ENCODE results near the gene CDKN1C.

CDKN1C gene

DNA sequence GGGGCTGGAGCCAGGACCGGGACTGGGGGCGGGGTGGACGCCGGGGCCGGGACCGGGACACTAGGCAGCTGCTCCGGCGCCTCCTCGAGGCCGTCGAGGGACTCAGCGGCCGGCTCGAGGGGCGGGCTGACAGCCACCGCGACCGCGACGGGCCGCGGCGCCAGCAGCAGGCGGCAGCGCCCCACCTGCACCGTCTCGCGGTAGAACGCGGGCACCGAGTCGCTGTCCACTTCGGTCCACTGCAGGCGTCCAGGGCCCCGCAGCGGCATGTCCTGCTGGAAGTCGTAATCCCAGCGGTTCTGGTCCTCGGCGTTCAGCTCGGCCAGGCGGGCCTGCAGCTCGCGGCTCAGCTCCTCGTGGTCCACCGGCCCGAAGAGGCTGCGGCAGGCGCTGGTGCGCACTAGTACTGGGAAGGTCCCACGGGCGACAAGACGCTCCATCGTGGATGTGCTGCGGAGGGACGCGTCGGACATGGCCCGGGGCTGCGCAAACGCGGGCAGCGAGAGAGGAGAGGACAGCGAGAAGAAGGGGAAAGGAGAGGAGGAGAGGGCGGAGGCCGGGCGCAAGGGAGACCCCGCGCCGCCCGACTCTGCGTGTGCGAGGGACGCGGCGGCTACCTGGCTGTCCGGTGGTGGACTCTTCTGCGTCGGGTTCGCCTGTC lies 428 bp downstream of the CDKN1C start:
- no peaks in the 10 kb centered on the region for H3K36me3 Mint-ChIP-seq
- peaks cover 70% of the 10 kb centered on the region for H3K27me3 Mint-ChIP-seq
- H3K9me3 Mint-ChIP-seq, result no peaks in the 10 kb centered on the region
- peak overlapping the region; percentile 75 for H3K4me3 Mint-ChIP-seq
- DNase-seq, result peak; percentile 55
- CTCF ChIA-PET, result interaction anchor here (1.6 to 13.7 kb wide), 2 partner anchors 45 to 351 kb away, joined by 6 to 344 read pairs; no protein-coding TSS in a partner anchor
- peaks cover 11% of the 10 kb centered on the region for H3K4me1 Mint-ChIP-seq
- no peak overlapping the region for H3K27ac Mint-ChIP-seq

DNA sequence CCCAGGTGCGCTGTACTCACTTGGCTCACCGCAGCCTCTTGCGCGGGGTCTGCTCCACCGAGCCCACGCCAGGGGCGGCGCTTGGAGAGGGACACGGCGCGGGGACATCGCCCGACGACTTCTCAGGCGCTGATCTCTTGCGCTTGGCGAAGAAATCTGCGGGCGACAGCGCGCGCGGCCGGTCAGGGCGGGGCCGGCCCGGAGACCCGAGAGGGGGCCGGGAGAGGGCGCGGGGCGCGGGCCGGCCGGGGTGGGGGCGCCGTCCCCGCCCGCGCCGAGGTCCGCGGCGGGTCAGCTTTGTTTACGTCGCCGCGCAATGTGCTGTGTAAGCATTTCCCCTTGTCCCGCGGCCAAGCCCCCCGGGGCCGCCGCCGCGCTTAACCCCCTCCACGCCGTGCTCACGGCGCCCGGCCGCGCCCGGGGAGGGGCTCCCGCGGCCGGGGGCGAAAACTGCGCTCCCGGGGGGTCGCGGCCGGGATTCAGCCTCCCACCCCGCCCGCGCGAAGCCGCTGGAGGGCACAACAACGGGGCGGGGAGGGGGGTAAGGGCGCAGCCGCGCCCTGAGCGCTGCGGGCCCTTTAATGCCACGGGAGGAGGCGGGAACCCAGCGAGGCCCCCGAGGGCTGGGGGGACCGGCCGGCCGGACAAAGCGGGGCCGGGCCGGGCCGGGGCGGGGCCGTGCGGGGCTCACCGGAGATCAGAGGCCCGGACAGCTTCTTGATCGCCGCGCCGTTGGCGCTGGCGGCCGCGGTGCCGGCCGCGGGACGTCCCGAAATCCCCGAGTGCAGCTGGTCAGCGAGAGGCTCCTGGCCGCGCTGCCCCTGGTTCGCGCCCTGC lies 1.4 kb downstream of the CDKN1C start:
- Mint-ChIP-seq H3K27ac (no peak overlapping the region), H3K27me3 (peaks cover 71% of the 10 kb centered on the region), H3K36me3 (no peaks in the 10 kb centered on the region), H3K9me3 (no peaks in the 10 kb centered on the region), H3K4me3 (no peak overlapping the region), H3K4me1 (peaks cover 11% of the 10 kb centered on the region)
- CTCF ChIA-PET, result interaction anchor here (13.7 kb wide), 1 partner anchor 350 kb away, joined by 344 read pairs; no protein-coding TSS in a partner anchor
- DNase-seq, result peak; percentile 42

DNA sequence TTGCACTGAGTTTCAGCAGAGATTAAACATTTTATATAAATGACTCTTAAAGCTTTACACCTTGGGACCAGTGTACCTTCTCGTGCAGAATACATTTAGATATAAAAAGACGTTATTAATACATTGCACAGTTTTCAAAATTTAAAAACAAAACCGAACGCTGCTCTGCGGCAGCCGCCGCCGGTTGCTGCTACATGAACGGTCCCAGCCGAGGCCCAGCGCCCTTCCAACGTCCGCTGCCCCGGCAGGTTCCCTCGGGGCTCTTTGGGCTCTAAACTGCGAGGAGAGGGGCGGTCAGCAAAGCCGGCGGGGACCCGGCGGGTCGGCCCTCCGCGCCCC lies 2.0 kb downstream of the CDKN1C start:
- Mint-ChIP-seq H3K36me3 (no peaks in the 10 kb centered on the region), H3K4me3 (peak overlapping the region; percentile 28), H3K27me3 (peaks cover 71% of the 10 kb centered on the region), H3K9me3 (no peaks in the 10 kb centered on the region), H3K4me1 (peaks cover 11% of the 10 kb centered on the region), H3K27ac (no peak overlapping the region)
- CTCF ChIA-PET, result interaction anchor here (2.5 to 13.7 kb wide), 2 partner anchors 9 to 349 kb away, joined by 7 to 344 read pairs; no protein-coding TSS in a partner anchor
- no peak for DNase-seq

DNA sequence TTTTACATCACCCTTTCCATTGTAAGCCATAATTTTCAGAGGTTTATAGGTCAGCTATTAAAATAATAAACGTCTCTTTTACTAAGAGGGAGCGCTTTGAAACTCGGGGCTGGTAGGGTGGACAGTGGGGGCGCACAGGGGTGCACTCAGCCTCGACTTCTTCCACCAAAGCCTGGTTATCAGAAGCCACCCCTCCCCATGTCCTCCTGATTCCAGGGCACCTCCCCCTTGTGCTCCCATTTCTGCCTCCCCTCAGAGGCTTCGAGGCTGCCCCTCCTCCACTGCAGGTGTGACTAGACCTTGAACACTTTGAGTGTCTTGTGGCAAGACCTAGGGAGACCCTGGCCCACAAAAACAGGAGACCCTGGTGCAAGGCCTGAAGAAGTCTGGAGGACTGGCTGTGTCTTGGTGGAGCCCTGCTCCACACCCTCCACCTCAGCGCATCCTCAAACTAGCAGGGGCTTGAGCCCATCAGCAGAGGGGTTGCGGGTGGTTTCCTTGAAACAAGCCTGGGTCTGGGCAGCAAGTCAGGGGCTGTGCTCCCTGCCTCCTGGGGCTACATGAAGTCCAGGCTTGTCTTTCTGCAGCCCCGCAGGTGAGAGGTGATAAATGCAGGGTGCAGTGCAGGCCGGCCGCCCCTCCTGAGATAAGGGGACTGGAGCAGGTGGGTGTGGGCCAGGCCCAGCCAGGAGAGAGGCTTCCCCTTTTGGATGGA lies 3.0 kb downstream of the CDKN1C start:
- Mint-ChIP-seq H3K9me3 (no peaks in the 10 kb centered on the region), H3K4me3 (no peak overlapping the region), H3K4me1 (peaks cover 8% of the 10 kb centered on the region), H3K27ac (no peak overlapping the region), H3K36me3 (no peaks in the 10 kb centered on the region), H3K27me3 (peaks cover 62% of the 10 kb centered on the region)
- no peak for DNase-seq
- CTCF ChIA-PET, result interaction anchor here (2.5 to 13.7 kb wide), 2 partner anchors 10 to 348 kb away, joined by 7 to 344 read pairs; no protein-coding TSS in a partner anchor

DNA sequence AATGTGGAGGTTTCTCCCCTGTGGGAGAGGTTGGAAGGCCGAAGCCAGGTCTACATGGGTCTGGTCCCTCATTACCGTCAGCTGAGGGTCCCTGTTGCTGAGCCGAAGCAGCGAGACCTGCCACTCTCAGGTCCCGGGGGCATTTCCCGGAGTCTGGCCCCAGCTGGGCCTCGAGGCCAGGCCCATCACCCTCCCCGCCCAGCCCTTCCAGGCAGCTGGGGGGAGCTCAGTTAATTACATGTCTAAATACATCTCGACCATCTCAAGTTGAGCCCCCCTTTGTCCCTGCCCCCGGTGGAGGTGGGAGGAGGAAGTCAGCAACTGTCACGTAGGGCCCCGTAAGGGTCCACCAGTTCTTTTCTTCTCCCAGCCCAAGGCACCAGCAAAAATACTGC lies 3.6 kb downstream of the CDKN1C start:
- H3K9me3 Mint-ChIP-seq, result no peaks in the 10 kb centered on the region
- H3K36me3 Mint-ChIP-seq, result no peaks in the 10 kb centered on the region
- CTCF ChIA-PET, result interaction anchor here (2.5 to 13.7 kb wide), 2 partner anchors 10 to 348 kb away, joined by 7 to 344 read pairs; no protein-coding TSS in a partner anchor
- H3K27ac Mint-ChIP-seq, result no peak overlapping the region
- H3K4me1 Mint-ChIP-seq, result peaks cover 8% of the 10 kb centered on the region
- no peak for DNase-seq
- H3K4me3 Mint-ChIP-seq, result no peak overlapping the region
- H3K27me3 Mint-ChIP-seq, result peaks cover 57% of the 10 kb centered on the region

DNA sequence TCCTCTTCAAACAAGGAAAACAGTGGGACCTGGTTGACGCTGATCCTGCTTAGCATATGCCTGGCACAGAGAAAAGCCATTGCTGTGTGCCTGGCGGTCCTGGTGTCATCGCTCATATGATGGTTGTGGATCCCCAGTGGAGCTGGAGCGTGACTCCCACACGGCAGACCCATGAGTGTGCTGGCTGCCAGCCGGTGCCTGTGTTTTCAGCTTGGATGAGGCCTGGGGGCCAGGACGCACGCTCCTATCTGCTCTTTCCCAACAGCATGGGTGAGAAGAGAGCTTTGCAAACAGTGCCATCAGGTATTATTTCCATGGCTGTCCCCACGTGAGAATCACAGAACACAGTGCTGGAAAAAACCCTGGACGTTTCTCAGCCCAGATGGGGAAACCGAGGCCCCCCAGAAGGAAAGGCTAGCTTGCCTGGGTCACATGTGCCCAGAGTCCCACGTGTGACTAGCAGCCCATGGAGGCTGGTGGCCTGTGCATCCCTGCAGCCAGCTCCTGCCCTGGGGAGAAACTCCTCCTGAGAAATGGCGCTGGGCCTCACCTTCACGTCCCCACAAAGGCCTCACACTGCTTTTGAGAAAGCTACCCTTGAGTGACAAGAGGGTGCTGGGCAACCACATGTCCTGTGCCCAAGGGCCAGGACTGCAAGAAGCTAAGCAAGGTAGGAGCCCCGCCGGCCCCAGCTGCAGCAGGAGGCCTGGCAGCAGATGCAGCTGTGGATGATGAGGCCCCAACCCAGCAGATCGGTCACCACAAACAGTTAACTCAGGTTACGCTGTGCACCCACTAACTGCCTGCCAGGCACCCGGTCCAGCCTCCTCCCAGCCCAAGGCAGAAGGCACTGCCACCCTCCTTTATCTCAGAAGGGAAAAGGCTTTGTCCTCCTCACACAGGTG lies 4.2 kb downstream of the CDKN1C start:
- no peak overlapping the region for H3K27ac Mint-ChIP-seq
- peaks cover 4% of the 10 kb centered on the region for H3K4me1 Mint-ChIP-seq
- DNase-seq, result no peak
- CTCF ChIA-PET, result interaction anchor here (2.5 to 13.7 kb wide), 3 partner anchors 11 to 347 kb away, joined by 7 to 344 read pairs (median 7); no protein-coding TSS in a partner anchor
- H3K4me3 Mint-ChIP-seq, result no peak overlapping the region
- H3K9me3 Mint-ChIP-seq, result no peaks in the 10 kb centered on the region
- peaks cover 54% of the 10 kb centered on the region for H3K27me3 Mint-ChIP-seq
- H3K36me3 Mint-ChIP-seq, result no peaks in the 10 kb centered on the region

DNA sequence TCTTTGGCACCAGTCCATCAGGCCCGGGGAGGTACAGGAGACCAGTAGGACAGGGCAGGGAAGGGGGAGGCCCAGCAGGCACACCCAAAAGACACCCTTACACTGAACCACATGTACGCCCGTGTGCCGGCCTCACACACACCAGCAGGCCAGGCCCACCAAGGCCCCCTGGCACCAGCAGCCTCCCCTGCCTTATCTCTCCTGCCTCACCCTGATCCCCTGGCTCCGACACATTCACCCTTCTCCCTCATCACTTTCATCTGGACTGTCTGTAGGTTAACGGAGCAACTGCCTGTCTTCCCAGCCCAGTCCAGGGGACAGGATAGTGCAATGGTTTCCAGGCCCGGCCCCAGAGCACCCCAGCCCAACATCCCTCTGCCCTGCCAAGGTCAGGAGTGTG lies 4.9 kb downstream of the CDKN1C start:
- CTCF ChIA-PET, result interaction anchor here (2.6 to 13.7 kb wide), 2 partner anchors 12 to 346 kb away, joined by 7 to 344 read pairs; no protein-coding TSS in a partner anchor

DNA sequence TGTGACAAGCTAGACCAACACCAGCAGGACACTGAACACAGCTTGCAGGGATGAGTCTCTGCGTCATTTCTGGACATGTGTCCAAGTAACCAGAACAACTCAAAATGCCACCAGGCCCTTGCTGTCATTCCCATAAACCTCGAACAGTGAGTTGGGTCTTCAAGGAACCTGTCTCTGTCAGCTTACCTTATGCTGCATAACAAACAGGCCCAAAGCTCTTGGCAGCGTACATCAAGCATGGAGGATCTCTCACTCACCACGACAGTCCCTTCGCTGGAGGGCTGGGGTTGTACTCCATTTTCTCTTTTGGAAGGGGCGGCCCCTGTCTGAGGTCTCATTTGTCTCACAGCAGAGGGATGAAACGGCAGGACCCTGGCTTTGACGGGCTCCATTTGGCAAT lies 6.8 kb downstream of the CDKN1C start:
- no peaks in the 10 kb centered on the region for H3K36me3 Mint-ChIP-seq
- DNase-seq, result no peak
- H3K27ac Mint-ChIP-seq, result no peak overlapping the region
- peaks cover 52% of the 10 kb centered on the region for H3K27me3 Mint-ChIP-seq
- no peak overlapping the region for H3K4me3 Mint-ChIP-seq
- no peaks in the 10 kb centered on the region for H3K9me3 Mint-ChIP-seq
- CTCF ChIA-PET, result interaction anchor here (2.6 kb wide), 1 partner anchor 14 kb away, joined by 7 read pairs; no protein-coding TSS in a partner anchor
- peaks cover 2% of the 10 kb centered on the region for H3K4me1 Mint-ChIP-seq

More for the DNA sequence above, 4.9 kb downstream of the CDKN1C start:
- no peak overlapping the region for H3K4me3 Mint-ChIP-seq
- H3K27me3 Mint-ChIP-seq, result peaks cover 51% of the 10 kb centered on the region
- H3K9me3 Mint-ChIP-seq, result no peaks in the 10 kb centered on the region
- H3K27ac Mint-ChIP-seq, result peak overlapping the region; percentile 21
- no peak for DNase-seq
- peaks cover 4% of the 10 kb centered on the region for H3K4me1 Mint-ChIP-seq
- no peaks in the 10 kb centered on the region for H3K36me3 Mint-ChIP-seq

DNA sequence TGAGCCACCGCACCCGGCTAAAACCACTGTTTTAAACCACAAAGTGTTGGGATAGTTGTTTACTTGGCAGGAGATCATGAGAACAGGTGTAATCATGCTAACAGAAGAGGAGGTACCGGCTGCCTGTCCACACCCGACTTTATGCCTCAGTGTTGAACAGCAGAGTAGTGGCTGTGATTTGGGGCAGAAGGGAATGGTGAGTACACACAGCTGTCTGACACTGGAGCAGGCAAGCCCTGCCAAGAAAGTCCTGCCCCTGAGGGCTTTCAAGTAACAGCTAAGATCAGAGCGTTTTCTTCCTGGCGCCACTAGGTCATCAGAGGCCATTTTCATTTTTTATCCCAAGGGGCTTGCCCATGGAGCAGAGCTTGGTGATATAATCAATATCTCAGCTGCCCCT lies 8.1 kb downstream of the CDKN1C start:
- Mint-ChIP-seq H3K4me3 (no peak overlapping the region), H3K9me3 (no peaks in the 10 kb centered on the region), H3K36me3 (no peaks in the 10 kb centered on the region), H3K4me1 (no peaks in the 10 kb centered on the region), H3K27me3 (peaks cover 49% of the 10 kb centered on the region), H3K27ac (no peak overlapping the region)
- CTCF ChIA-PET, result interaction anchor here (1.0 to 1.3 kb wide), 2 partner anchors 9 to 345 kb away, joined by 3 to 4 read pairs; no protein-coding TSS in a partner anchor
- DNase-seq, result no peak

DNA sequence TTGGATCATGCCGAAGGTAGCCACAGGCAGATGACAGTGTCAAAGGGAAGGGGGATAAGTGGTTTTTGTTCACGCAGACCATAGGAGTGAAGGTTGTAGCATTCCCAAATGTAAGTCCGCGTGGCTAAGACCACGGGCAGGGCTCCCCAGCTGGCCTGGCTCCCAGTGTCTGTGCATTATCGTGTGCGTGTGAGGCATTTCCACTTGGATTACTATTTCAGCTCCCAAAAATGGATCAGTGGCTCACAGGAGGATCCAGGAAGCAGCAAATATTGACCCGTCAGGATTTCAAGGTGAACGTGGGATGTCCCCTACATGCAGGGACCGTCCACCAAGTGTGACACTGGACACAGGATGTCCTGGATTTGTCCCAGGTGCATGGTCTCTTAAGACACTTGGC lies 10.6 kb downstream of the CDKN1C start:
- no peak for DNase-seq
- Mint-ChIP-seq H3K4me1 (no peaks in the 10 kb centered on the region), H3K9me3 (no peaks in the 10 kb centered on the region), H3K27ac (no peak overlapping the region), H3K36me3 (no peaks in the 10 kb centered on the region), H3K4me3 (no peak overlapping the region), H3K27me3 (peaks cover 50% of the 10 kb centered on the region)
- CTCF ChIA-PET, result no interaction called here

DNA sequence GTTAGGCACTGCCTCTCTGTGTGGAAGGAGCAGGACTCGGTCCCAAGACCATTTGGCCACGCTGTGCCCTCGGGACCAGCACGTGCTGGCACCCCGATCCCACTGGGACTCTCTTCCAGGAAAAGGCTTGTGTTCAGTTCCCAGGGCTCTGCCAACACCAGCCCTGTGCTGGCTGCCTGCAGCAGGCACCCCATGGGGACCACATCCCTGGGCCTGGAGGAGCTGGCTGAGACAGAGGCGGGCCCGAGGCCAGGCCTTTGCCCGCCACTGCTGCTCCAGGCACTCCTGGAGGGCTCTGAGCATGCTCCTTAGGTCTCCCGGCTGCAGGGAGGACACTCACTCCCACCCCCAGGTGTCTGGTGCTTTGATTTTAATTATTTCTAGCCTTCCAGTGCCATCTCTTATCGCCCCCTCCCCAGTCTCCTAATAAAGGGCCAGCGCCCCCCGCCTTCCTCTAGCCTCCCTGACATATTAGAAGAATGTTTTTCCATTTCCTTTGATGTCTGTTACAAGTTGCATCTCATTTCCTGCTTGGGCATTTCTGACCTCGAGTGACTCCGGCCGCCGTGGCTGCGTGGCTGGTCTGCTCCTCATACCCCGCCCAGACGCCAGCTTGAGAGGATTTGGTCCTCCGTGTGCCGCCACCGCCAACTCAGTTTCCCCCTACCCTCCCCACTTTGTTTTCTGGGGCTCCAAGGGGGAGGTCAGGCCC lies 14.4 kb downstream of the CDKN1C start:
- DNase-seq, result no peak
- H3K36me3 Mint-ChIP-seq, result no peaks in the 10 kb centered on the region
- H3K4me3 Mint-ChIP-seq, result no peak overlapping the region
- peaks cover 82% of the 10 kb centered on the region for H3K27me3 Mint-ChIP-seq
- no peaks in the 10 kb centered on the region for H3K9me3 Mint-ChIP-seq
- H3K4me1 Mint-ChIP-seq, result peaks cover 9% of the 10 kb centered on the region
- no peak overlapping the region for H3K27ac Mint-ChIP-seq
- CTCF ChIA-PET, result no interaction called here

DNA sequence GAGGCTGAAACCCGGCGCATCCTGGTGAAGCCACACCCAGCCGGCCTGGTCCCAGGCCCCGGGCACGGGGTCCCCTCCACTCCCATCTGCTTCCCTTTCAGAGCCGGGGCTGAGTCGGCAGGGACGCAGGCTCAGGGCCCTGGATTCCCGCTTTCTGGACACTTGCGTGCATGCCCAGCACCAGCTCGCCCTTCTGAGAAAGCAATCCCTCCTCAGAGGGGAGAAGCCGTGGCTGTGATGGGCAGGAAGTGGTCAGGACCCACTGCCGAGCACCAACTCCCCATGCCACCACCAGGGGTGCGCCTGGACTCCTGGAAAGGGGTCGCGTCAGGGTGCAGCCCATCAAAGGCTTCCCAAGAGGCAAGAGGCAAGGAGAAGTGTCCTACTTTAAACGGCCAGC lies 15.1 kb downstream of the CDKN1C start:
- peaks cover 9% of the 10 kb centered on the region for H3K4me1 Mint-ChIP-seq
- CTCF ChIA-PET, result no interaction called here
- H3K36me3 Mint-ChIP-seq, result no peaks in the 10 kb centered on the region
- H3K27ac Mint-ChIP-seq, result no peak overlapping the region
- peaks cover 84% of the 10 kb centered on the region for H3K27me3 Mint-ChIP-seq
- H3K9me3 Mint-ChIP-seq, result no peaks in the 10 kb centered on the region
- DNase-seq, result no peak
- no peak overlapping the region for H3K4me3 Mint-ChIP-seq
